HG03457 (cell line): ENCODE measurements around the gene TENM4.

Experiments used
- ATAC-seq: cut with Tn5 transposase; IDR thresholded peaks from one replicate; pipeline ENCODE4 v1.9.1; 2021; ENCODE audit warnings: moderate number of reproducible peaks; ENCODE audit not compliant: unreplicated experiment

TENM4 gene

GRCh38 chr11:79090191-79090705, 350.6 kb downstream of the TENM4 start:
- ATAC-seq: no peak

- ATAC-seq: no peak
Measured at GRCh38 chr11:79089601-79090000, 351.2 kb downstream of the TENM4 start.

GRCh38 chr11:79088967-79089366, 351.9 kb downstream of the TENM4 start:
- no peak for ATAC-seq

- ATAC-seq: no peak
Measured at GRCh38 chr11:79087961-79088318, 352.9 kb downstream of the TENM4 start.

- ATAC-seq: no peak
Measured at GRCh38 chr11:79087238-79087960, 353.4 kb downstream of the TENM4 start.

GRCh38 chr11:79086056-79086455, 354.8 kb downstream of the TENM4 start:
- ATAC-seq: no peak

- no peak for ATAC-seq
Measured at GRCh38 chr11:79084382-79084781, 356.4 kb downstream of the TENM4 start.

- ATAC-seq: no peak
Measured at GRCh38 chr11:79083352-79083751, 357.5 kb downstream of the TENM4 start.

GRCh38 chr11:79082907-79083306, 357.9 kb downstream of the TENM4 start:
- ATAC-seq: no peak

- ATAC-seq: no peak
Measured at GRCh38 chr11:79082280-79082679, 358.6 kb downstream of the TENM4 start.

- no peak for ATAC-seq
Measured at GRCh38 chr11:79081471-79082031, 359.3 kb downstream of the TENM4 start.

GRCh38 chr11:79080551-79080950, 360.3 kb downstream of the TENM4 start:
- ATAC-seq: no peak

GRCh38 chr11:79078999-79079398, 361.8 kb downstream of the TENM4 start:
- no peak for ATAC-seq

- no peak for ATAC-seq
Measured at GRCh38 chr11:79078456-79078855, 362.4 kb downstream of the TENM4 start.

- ATAC-seq: no peak
Measured at GRCh38 chr11:79077702-79078330, 363.0 kb downstream of the TENM4 start.

- no peak for ATAC-seq
Measured at GRCh38 chr11:79076526-79077115, 364.2 kb downstream of the TENM4 start.

- no peak for ATAC-seq
Measured at GRCh38 chr11:79074547-79074946, 366.3 kb downstream of the TENM4 start.

- no peak for ATAC-seq
Measured at GRCh38 chr11:79071190-79071589, 369.6 kb downstream of the TENM4 start.

- ATAC-seq: no peak
Measured at GRCh38 chr11:79070518-79070917, 370.3 kb downstream of the TENM4 start.

- ATAC-seq: no peak
Measured at GRCh38 chr11:79069504-79069903, 371.3 kb downstream of the TENM4 start.

GRCh38 chr11:79068356-79068755, 372.5 kb downstream of the TENM4 start:
- ATAC-seq: no peak

GRCh38 chr11:79067352-79067679, 373.5 kb downstream of the TENM4 start:
- no peak for ATAC-seq
